ENCODE measurements around the gene RETN. TPM values are rescaled to one million over a fixed set of nuclear protein-coding genes. Genes with fewer than 3 reads are reported as not detected.

Gene RETN
- total RNA-seq, 3 donors from 2014 or later (not counting 1 experiment from before 2014, with no cell fraction given): 3.8 TPM; not detected in 2

DNA sequence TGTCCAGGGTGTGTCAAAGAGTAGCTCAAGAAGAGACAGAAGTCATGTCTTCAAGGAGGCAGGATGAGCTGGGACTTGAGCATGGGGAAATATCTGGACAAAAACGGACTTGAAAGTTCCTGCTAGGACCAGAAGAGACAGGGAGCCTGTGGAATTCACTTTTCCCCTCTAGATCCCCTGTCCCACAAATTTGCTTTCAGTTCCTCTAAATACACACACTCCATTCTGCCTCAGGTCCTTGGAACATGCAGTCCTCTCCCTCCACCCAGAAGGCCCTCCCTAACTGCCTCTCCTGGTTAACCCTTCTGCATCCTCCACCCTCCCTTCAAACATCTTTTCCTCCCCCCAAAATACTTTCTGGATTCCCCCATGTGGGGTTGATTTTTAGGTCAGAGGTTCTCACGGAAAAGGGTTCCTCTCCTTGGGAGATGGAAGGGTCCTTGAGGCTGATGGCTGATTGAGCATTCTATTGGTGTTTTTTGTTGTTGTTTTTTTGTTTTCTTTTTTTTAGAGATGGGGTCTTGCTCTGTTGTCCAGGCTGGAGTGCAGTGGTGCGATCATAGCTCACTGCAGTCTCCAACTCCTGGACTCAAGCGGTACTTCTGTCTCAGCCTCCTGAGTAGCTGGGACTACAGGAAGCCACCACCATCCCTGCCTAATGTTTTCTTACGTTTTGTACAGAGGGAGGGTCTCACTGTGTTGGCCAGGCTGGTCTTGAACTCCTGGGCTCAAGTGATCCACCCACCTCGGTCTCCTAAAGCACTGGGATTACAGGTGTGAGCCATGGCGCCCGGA lies 6.9 kb upstream of the RETN start:
- H3K4me1 Mint-ChIP-seq: no peaks in the 10 kb centered on the region
- TF ChIP-seq, protein P1, sequence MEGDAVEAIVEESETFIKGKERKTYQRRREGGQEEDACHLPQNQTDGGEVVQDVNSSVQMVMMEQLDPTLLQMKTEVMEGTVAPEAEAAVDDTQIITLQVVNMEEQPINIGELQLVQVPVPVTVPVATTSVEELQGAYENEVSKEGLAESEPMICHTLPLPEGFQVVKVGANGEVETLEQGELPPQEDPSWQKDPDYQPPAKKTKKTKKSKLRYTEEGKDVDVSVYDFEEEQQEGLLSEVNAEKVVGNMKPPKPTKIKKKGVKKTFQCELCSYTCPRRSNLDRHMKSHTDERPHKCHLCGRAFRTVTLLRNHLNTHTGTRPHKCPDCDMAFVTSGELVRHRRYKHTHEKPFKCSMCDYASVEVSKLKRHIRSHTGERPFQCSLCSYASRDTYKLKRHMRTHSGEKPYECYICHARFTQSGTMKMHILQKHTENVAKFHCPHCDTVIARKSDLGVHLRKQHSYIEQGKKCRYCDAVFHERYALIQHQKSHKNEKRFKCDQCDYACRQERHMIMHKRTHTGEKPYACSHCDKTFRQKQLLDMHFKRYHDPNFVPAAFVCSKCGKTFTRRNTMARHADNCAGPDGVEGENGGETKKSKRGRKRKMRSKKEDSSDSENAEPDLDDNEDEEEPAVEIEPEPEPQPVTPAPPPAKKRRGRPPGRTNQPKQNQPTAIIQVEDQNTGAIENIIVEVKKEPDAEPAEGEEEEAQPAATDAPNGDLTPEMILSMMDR (IDR thresholded peaks at IDR 0.05): no peak
- H3K27ac Mint-ChIP-seq: no peak overlapping the region

DNA sequence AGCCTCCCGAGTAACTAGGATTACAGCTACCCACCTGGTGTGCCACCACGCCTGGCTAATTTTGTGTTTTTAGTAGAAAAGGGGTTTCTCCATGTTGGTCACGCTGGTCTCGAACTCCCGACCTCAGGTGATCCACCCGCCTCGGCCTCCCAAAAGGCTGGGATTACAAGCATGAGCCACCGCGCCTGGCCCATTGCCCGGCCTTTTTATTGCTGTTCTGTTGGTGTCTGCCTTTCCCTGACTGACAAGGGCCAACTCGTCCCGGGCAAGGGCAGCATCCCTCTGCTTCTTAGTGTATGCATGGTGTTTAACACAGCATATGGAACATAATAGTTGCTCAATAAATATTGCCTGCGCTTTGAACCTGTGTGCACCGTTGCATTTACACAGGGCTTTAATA lies 6.2 kb upstream of the RETN start:
- WGBS (ENCODE audit: insufficient coverage): 90% methylated on average over 14 of the region's 14 CpGs
- no peaks in the 10 kb centered on the region for H3K9me3 ChIP-seq (ENCODE audit: control insufficient read depth, insufficient read depth, low read length)
- no peak overlapping the region for H3K27ac ChIP-seq (ENCODE audit: low read length)
- H3K4me3 Mint-ChIP-seq: no peak overlapping the region
- no peak for DNase-seq
- no peaks in the 10 kb centered on the region for H3K4me1 Mint-ChIP-seq
- H3K27ac Mint-ChIP-seq: no peak overlapping the region
- H3K36me3 ChIP-seq (ENCODE audit: control insufficient read depth, insufficient read depth, low read length): no peaks in the 10 kb centered on the region
- H3K27me3 ChIP-seq (ENCODE audit: control insufficient read depth, insufficient read depth, low read length): no peaks in the 10 kb centered on the region
- no peak for ATAC-seq
- H3K36me3 Mint-ChIP-seq: no peaks in the 10 kb centered on the region
- H3K9me3 Mint-ChIP-seq: no peaks in the 10 kb centered on the region
- H3K27me3 Mint-ChIP-seq (ENCODE audit: low read depth in 2 of 2): no peaks in the 10 kb centered on the region
- peaks cover 11% of the 10 kb centered on the region for H3K4me1 ChIP-seq (ENCODE audit: control insufficient read depth, insufficient read depth, low read length)
- intact Hi-C loops (cut with micrococcal nuclease): no loop called here
- no peak overlapping the region for H3K4me3 ChIP-seq (ENCODE audit: low read length)
- TF ChIP-seq, protein P1 (IDR thresholded peaks at IDR 0.05): no peak

More for the DNA sequence above, 6.9 kb upstream of the RETN start:
- H3K36me3 ChIP-seq (ENCODE audit: control insufficient read depth, insufficient read depth, low read length): no peaks in the 10 kb centered on the region
- 83% methylated on average over 8 of the region's 8 CpGs for WGBS (ENCODE audit: insufficient coverage)
- intact Hi-C loops (cut with micrococcal nuclease): no loop called here
- H3K27me3 ChIP-seq (ENCODE audit: control insufficient read depth, insufficient read depth, low read length): no peaks in the 10 kb centered on the region
- H3K36me3 Mint-ChIP-seq: no peaks in the 10 kb centered on the region
- no peak for DNase-seq
- no peaks in the 10 kb centered on the region for H3K9me3 Mint-ChIP-seq
- peaks cover 15% of the 10 kb centered on the region for H3K4me1 ChIP-seq (ENCODE audit: control insufficient read depth, insufficient read depth, low read length)
- no peak overlapping the region for H3K4me3 ChIP-seq (ENCODE audit: low read length)
- no peaks in the 10 kb centered on the region for H3K9me3 ChIP-seq (ENCODE audit: control insufficient read depth, insufficient read depth, low read length)
- no peak for ATAC-seq
- H3K27me3 Mint-ChIP-seq (ENCODE audit: low read depth in 2 of 2): no peaks in the 10 kb centered on the region
- H3K4me3 Mint-ChIP-seq: no peak overlapping the region
- no peak overlapping the region for H3K27ac ChIP-seq (ENCODE audit: low read length)

DNA sequence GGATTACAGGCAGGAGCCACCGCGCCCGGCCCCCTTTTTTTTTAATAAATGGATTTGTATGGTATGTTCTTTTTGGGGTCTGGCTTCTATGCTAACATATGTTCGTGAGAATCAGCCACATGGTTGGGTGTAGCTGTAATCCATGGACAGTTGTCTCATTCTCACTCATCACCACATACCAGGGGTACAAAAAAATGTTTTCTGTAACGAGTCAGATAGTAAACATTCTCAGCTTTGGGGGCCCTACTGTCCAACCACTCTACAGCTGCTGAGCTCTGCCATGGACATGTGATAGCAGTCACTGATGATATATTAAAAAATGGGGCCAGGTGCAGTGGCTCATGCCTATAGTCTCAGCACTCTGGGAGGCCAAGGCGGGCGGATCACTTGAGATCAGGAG lies 5.1 kb upstream of the RETN start:
- ATAC-seq: no peak
- Histone ChIP-seq H3K4me1 (ENCODE audit: control insufficient read depth, insufficient read depth, low read length) (peaks cover 5% of the 10 kb centered on the region), H3K27ac (ENCODE audit: low read length) (no peak overlapping the region), H3K27me3 (ENCODE audit: control insufficient read depth, insufficient read depth, low read length) (no peaks in the 10 kb centered on the region), H3K36me3 (ENCODE audit: control insufficient read depth, insufficient read depth, low read length) (no peaks in the 10 kb centered on the region), H3K9me3 (ENCODE audit: control insufficient read depth, insufficient read depth, low read length) (no peaks in the 10 kb centered on the region), H3K4me3 (ENCODE audit: low read length) (no peak overlapping the region)
- H3K9me3 Mint-ChIP-seq: no peaks in the 10 kb centered on the region
- H3K36me3 Mint-ChIP-seq: no peaks in the 10 kb centered on the region
- no peak for DNase-seq
- H3K4me3 Mint-ChIP-seq: no peak overlapping the region
- no peak overlapping the region for H3K27ac Mint-ChIP-seq
- TF ChIP-seq, protein P1 (IDR thresholded peaks at IDR 0.05): no peak
- WGBS (ENCODE audit: insufficient coverage): 85% methylated on average over 6 of the region's 7 CpGs
- H3K27me3 Mint-ChIP-seq (ENCODE audit: low read depth in 2 of 2): no peaks in the 10 kb centered on the region
- H3K4me1 Mint-ChIP-seq: no peaks in the 10 kb centered on the region
- intact Hi-C loops (cut with micrococcal nuclease): no loop called here

DNA sequence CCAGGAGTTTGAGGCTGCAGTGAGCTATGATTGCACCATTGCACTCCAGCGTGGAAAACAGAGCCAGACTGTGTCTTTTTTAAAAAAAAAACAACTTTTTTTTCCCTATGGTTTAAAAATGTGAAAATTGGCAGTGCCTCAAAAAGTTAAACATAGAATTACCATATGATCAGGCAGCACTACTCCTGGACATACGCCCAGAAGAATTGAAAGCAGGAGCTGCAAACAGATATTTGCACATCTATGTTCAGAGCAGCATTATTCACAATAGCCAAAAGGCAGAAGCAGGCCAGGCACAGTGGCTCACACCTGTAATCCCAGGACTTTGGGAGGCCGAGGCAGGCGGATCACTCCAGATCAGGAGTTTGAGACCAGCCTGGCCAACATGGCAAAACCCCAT lies 3.8 kb upstream of the RETN start:
- H3K27me3 ChIP-seq (ENCODE audit: control insufficient read depth, insufficient read depth, low read length): no peaks in the 10 kb centered on the region
- ATAC-seq (no peak), DNase-seq (no peak)
- peaks cover 1 to 2% of the 10 kb centered on the region in 2 donors for H3K4me1 Mint-ChIP-seq
- H3K27me3 Mint-ChIP-seq (ENCODE audit: low read depth in 2 of 2): peaks cover 5 to 8% of the 10 kb centered on the region in 2 donors
- H3K27ac Mint-ChIP-seq: no peak overlapping the region
- no peaks in the 10 kb centered on the region for H3K9me3 ChIP-seq (ENCODE audit: control insufficient read depth, insufficient read depth, low read length)
- no peak overlapping the region for H3K27ac ChIP-seq (ENCODE audit: low read length)
- no peak overlapping the region for H3K4me3 Mint-ChIP-seq
- no peak overlapping the region for H3K4me3 ChIP-seq (ENCODE audit: low read length)
- peaks cover 13% of the 10 kb centered on the region for H3K4me1 ChIP-seq (ENCODE audit: control insufficient read depth, insufficient read depth, low read length)
- TF ChIP-seq, protein P1 (IDR thresholded peaks at IDR 0.05): no peak
- no peaks in the 10 kb centered on the region for H3K9me3 Mint-ChIP-seq
- no peaks in the 10 kb centered on the region for H3K36me3 Mint-ChIP-seq
- intact Hi-C loops (cut with micrococcal nuclease): no loop called here
- no peaks in the 10 kb centered on the region for H3K36me3 ChIP-seq (ENCODE audit: control insufficient read depth, insufficient read depth, low read length)
- 88% methylated on average over 2 of the region's 4 CpGs for WGBS (ENCODE audit: insufficient coverage)
